Measurements from ENCODE around the gene SOX13.

- TF ChIP-seq EP300 (IDR thresholded peaks at IDR 0.05; ENCODE audit: borderline replicate concordance) (no peak), FOXM1 (IDR thresholded peaks at IDR 0.05; ENCODE audit: borderline replicate concordance, low read depth) (no peak), TAF1 (IDR thresholded peaks at IDR 0.05; ENCODE audit: low read depth) (no peak), NFIC (IDR thresholded peaks at IDR 0.05) (no peak), RAD21 (IDR thresholded peaks at IDR 0.05; ENCODE audit: low read depth) (no peak), CEBPB (IDR thresholded peaks at IDR 0.05) (no peak), EGR1 (IDR thresholded peaks at IDR 0.05) (no peak), YY1 (IDR thresholded peaks at IDR 0.05; ENCODE audit: low read depth) (no peak)
- TF ChIP-seq, protein P1, sequence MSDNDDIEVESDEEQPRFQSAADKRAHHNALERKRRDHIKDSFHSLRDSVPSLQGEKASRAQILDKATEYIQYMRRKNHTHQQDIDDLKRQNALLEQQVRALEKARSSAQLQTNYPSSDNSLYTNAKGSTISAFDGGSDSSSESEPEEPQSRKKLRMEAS (IDR thresholded peaks at IDR 0.05), result no peak
- TF ChIP-seq, protein P2, sequence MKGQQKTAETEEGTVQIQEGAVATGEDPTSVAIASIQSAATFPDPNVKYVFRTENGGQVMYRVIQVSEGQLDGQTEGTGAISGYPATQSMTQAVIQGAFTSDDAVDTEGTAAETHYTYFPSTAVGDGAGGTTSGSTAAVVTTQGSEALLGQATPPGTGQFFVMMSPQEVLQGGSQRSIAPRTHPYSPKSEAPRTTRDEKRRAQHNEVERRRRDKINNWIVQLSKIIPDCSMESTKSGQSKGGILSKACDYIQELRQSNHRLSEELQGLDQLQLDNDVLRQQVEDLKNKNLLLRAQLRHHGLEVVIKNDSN (IDR thresholded peaks at IDR 0.05), result no peak
- TF ChIP-seq, protein P3, sequence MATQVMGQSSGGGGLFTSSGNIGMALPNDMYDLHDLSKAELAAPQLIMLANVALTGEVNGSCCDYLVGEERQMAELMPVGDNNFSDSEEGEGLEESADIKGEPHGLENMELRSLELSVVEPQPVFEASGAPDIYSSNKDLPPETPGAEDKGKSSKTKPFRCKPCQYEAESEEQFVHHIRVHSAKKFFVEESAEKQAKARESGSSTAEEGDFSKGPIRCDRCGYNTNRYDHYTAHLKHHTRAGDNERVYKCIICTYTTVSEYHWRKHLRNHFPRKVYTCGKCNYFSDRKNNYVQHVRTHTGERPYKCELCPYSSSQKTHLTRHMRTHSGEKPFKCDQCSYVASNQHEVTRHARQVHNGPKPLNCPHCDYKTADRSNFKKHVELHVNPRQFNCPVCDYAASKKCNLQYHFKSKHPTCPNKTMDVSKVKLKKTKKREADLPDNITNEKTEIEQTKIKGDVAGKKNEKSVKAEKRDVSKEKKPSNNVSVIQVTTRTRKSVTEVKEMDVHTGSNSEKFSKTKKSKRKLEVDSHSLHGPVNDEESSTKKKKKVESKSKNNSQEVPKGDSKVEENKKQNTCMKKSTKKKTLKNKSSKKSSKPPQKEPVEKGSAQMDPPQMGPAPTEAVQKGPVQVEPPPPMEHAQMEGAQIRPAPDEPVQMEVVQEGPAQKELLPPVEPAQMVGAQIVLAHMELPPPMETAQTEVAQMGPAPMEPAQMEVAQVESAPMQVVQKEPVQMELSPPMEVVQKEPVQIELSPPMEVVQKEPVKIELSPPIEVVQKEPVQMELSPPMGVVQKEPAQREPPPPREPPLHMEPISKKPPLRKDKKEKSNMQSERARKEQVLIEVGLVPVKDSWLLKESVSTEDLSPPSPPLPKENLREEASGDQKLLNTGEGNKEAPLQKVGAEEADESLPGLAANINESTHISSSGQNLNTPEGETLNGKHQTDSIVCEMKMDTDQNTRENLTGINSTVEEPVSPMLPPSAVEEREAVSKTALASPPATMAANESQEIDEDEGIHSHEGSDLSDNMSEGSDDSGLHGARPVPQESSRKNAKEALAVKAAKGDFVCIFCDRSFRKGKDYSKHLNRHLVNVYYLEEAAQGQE (IDR thresholded peaks at IDR 0.05; ENCODE audit: low read depth), result no peak
These were observed 6.7 kb downstream of the SOX13 start for GRCh38 chr1:204079608-204079999.
